GM19438 (cell line): ENCODE data around the gene RTN4RL1.
A peak's percentile ranks its signal among the peaks of the same experiment; 100 is the strongest.

Source experiments
- ATAC-seq: cut with Tn5 transposase; IDR thresholded peaks from one replicate; pipeline ENCODE4 v1.9.1; 2021; ENCODE audit warnings: low read depth; ENCODE audit not compliant: unreplicated experiment

The RTN4RL1 gene

GRCh38 chr17:2048805-2049204, 23.7 kb upstream of the RTN4RL1 start:
- ATAC-seq, result no peak

- no peak for ATAC-seq
Observed at GRCh38 chr17:2047590-2047989, 22.5 kb upstream of the RTN4RL1 start.

- ATAC-seq, result no peak
Observed at GRCh38 chr17:2044263-2044894, 19.2 kb upstream of the RTN4RL1 start.

GRCh38 chr17:2043785-2044184, 18.7 kb upstream of the RTN4RL1 start:
- no peak for ATAC-seq

GRCh38 chr17:2042933-2043332, 17.8 kb upstream of the RTN4RL1 start:
- no peak for ATAC-seq

- no peak for ATAC-seq
Observed at GRCh38 chr17:2042390-2042847, 17.3 kb upstream of the RTN4RL1 start.

- peak; percentile 92 for ATAC-seq
Observed at GRCh38 chr17:2041561-2042389, 16.6 kb upstream of the RTN4RL1 start, which contains the start of gene OVCA2. Gene OVCA2 (plus strand): TSS chr17:2042022. CDS start chr17:2042048, 26 bp downstream.

GRCh38 chr17:2040942-2041560, 15.9 kb upstream of the RTN4RL1 start:
- no peak for ATAC-seq

GRCh38 chr17:2040219-2040827, 15.2 kb upstream of the RTN4RL1 start:
- no peak for ATAC-seq

- ATAC-seq, result no peak
Observed at GRCh38 chr17:2037155-2037554, 12.0 kb upstream of the RTN4RL1 start.

GRCh38 chr17:2035541-2036488, 10.7 kb upstream of the RTN4RL1 start:
- no peak for ATAC-seq

GRCh38 chr17:2034806-2035540, 9.8 kb upstream of the RTN4RL1 start:
- no peak for ATAC-seq

GRCh38 chr17:2034157-2034556, 9.0 kb upstream of the RTN4RL1 start:
- no peak for ATAC-seq

- ATAC-seq, result no peak
Observed at GRCh38 chr17:2033153-2033552, 8.0 kb upstream of the RTN4RL1 start.

GRCh38 chr17:2030779-2031163, 5.6 kb upstream of the RTN4RL1 start:
- no peak for ATAC-seq

GRCh38 chr17:2029911-2030778, 5.0 kb upstream of the RTN4RL1 start, which contains the start of gene DPH1:
Gene DPH1 (plus strand): TSS chr17:2030153. CDS start chr17:2030170, 17 bp downstream.
- peak; percentile 79 for ATAC-seq

GRCh38 chr17:2028737-2029136, 3.6 kb upstream of the RTN4RL1 start:
- ATAC-seq, result no peak

GRCh38 chr17:2028234-2028614, 3.1 kb upstream of the RTN4RL1 start:
- no peak for ATAC-seq
